Keratinocyte (primary cell): ENCODE results near the gene WDR7. TPM values are rescaled to one million over a fixed set of nuclear protein-coding genes. Genes with fewer than 3 reads are reported as not detected.
A peak's percentile ranks its signal among the peaks of the same experiment; 100 is the strongest.

Experiments
- DNase-seq: peaks from one replicate; pipeline ENCODE4 v3.0.0-alpha.2; 2011; ENCODE audit warnings: low read depth, missing footprints, low spot score
- FAIRE-seq: peaks from 2 replicates; lab custom pipeline; 2011; peaks lifted over from hg19 to GRCh38; lab: Jason Lieb, UNC
- H2AFZ ChIP-seq: 2 replicates; pipeline ENCODE4 v1.6.0; 2012; ENCODE audit warnings: low read length, control low read depth, inconsistent platforms; ENCODE audit not compliant: control insufficient read depth
- H3K27ac ChIP-seq: 2 replicates; pipeline ENCODE4 v1.5.1; 2011; ENCODE audit warnings: low read length; ENCODE audit not compliant: control insufficient read depth, insufficient read depth
- H3K27me3 ChIP-seq: 3 replicates; pipeline ENCODE4 v1.6.0; 2011; ENCODE audit warnings: low read length; ENCODE audit not compliant: control insufficient read depth, insufficient read depth; ENCODE audit errors: extremely low read depth
- H3K36me3 ChIP-seq, 2 experiments: 2 replicates in 1 of 2; 3 replicates in 1 of 2; pipeline ENCODE4 v1.5.1; 2011; ENCODE audit warnings: low read length in 2 of 2, mild to moderate bottlenecking in 1 of 2; ENCODE audit not compliant: control insufficient read depth in 2 of 2, insufficient read depth in 2 of 2; ENCODE audit errors: extremely low read depth in 1 of 2
- H3K4me1 ChIP-seq: 3 replicates; pipeline ENCODE4 v1.5.1; 2011; ENCODE audit warnings: low read length; ENCODE audit not compliant: control insufficient read depth, insufficient read depth; ENCODE audit errors: extremely low read depth
- H3K4me2 ChIP-seq: 3 replicates; pipeline ENCODE4 v1.6.0; 2011; ENCODE audit warnings: low read depth, low read length; ENCODE audit not compliant: control insufficient read depth, insufficient read depth; ENCODE audit errors: extremely low read depth
- H3K4me3 ChIP-seq, 3 experiments: fragments of 200-600 bp in 1 of 3; sonication (generic) in 1 of 3; 2 replicates in 2 of 3; 3 replicates in 1 of 3; pipeline ENCODE4 v1.5.1; 2011 to 2016; ENCODE audit warnings: low read length in 3 of 3, mild to moderate bottlenecking in 3 of 3, control low read depth in 2 of 3, inconsistent platforms in 1 of 3, low read depth in 1 of 3, mixed read lengths in 1 of 3, mixed run types in 1 of 3, moderate library complexity in 1 of 3; ENCODE audit not compliant: control insufficient read depth in 2 of 3, insufficient read depth in 2 of 3; ENCODE audit errors: extremely low read depth in 1 of 3
- H3K79me2 ChIP-seq: 2 replicates; pipeline ENCODE4 v1.6.0; 2012; ENCODE audit warnings: low read length; ENCODE audit not compliant: control insufficient read depth, insufficient read depth
- H3K9ac ChIP-seq: 3 replicates; pipeline ENCODE4 v1.6.0; 2011; ENCODE audit warnings: low read length; ENCODE audit not compliant: control insufficient read depth, insufficient read depth; ENCODE audit errors: extremely low read depth
- H3K9me1 ChIP-seq: 3 replicates; pipeline ENCODE4 v1.6.0; 2011; ENCODE audit warnings: low read length; ENCODE audit not compliant: control insufficient read depth, insufficient read depth; ENCODE audit errors: extremely low read depth
- H3K9me3 ChIP-seq: 2 replicates; pipeline ENCODE4 v1.5.1; 2012; ENCODE audit warnings: low read depth, low read length; ENCODE audit not compliant: control insufficient read depth
- H4K20me1 ChIP-seq: 3 replicates; pipeline ENCODE4 v1.6.0; 2011; ENCODE audit warnings: low read length; ENCODE audit not compliant: control insufficient read depth, insufficient read depth; ENCODE audit errors: extremely low read depth
- EZH2 ChIP-seq: IDR thresholded peaks from one replicate; pipeline ENCODE4 v1.6.1; 2012; ENCODE audit warnings: inconsistent platforms, mild to moderate bottlenecking, low read length, moderate library complexity
- dilution Hi-C: fragments of 300-500 bp; cut with MboI; formaldehyde crosslinking; loops from one replicate; pipeline ENCODE4 v1.7.0; 2020; ENCODE audit warnings: low sequenced_read_pairs; ENCODE audit not compliant: extremely low pct_ligation_motif_present
- polyA minus RNA-seq, 3 experiments: library from RNA; depleted of rRNA, polyadenylated mRNA; stranded (reverse); fragments of >200 nt; gene quantifications; 1 replicate in 1 of 3; 2 replicates in 1 of 3; 3 replicates in 1 of 3; pipeline ENCODE4 v1.2.3, GENCODE V29; 2011
- polyA plus RNA-seq, 5 experiments: library from polyadenylated mRNA; depleted of rRNA in 3 of 5; stranded (reverse) in 3 of 5; stranded (forward) in 1 of 5; unstranded in 1 of 5; fragments of >200 nt; gene quantifications; 1 replicate in 1 of 5; 2 replicates in 3 of 5; 3 replicates in 1 of 5; pipeline versions ENCODE4 v1.2.1 to v1.2.3, GENCODE V29; 2011 to 2012; ENCODE audit warnings: missing spikeins in 2 of 5, low read depth in 1 of 5, low replicate concordance in 1 of 5
- TF ChIP-seq, protein P1 (sequence below), 3 experiments: IDR thresholded peaks in 1 of 3; conservative IDR thresholded peaks in 1 of 3; optimal IDR thresholded peaks in 1 of 3; 2 replicates in 2 of 3; 3 replicates in 1 of 3; pipeline versions ENCODE3 to v1.5.1; 2011; ENCODE audit warnings: low read length in 3 of 3, mild to moderate bottlenecking in 3 of 3, moderate library complexity in 2 of 3, control low read depth in 1 of 3, inconsistent platforms in 1 of 3; ENCODE audit not compliant: insufficient read depth in 2 of 3; ENCODE audit errors: extremely low read depth in 1 of 3

WDR7 gene
- polyA plus RNA-seq (4.7 to 6.9 TPM (median 5.8 TPM) in 3 replicates), polyA minus RNA-seq (30.8 to 99.3 TPM (median 59.9 TPM) in 3 replicates)
- polyA plus RNA-seq (2011; ENCODE audit: low read depth) = 3.0 TPM
- polyA plus RNA-seq (2011; cell fraction: cytosol; rRNA removed) = 3.4 and 4.6 TPM in 2 replicates
- polyA plus RNA-seq (2011; cell fraction: nucleus; rRNA removed) = 11.5 and 11.8 TPM in 2 replicates
- 2.7 and 7.4 TPM in 2 replicates for polyA plus RNA-seq (2012; ENCODE audit: low replicate concordance)
- 11.1 TPM for polyA minus RNA-seq (2011; cell fraction: cytosol; rRNA and poly(A)+ RNA removed)
- 29.8 and 59.5 TPM in 2 replicates for polyA minus RNA-seq (2011; cell fraction: nucleus; rRNA and poly(A)+ RNA removed)

GRCh38 chr18:56650944-56651770, at the start of gene WDR7:
WDR7 (plus strand) TSS chr18:56651359; CDS start chr18:56672516, 21,157 bp downstream.
- Histone ChIP-seq H3K27me3 (no peaks in the 10 kb centered on the region), H3K9me1 (no peaks in the 10 kb centered on the region), H3K4me3 (peak within 1 kb of the TSS; percentile 89 to 98 (median 94)), H3K4me1 (peaks cover 11% of the 10 kb centered on the region), H3K4me2 (peak within 1 kb of the TSS; percentile 95), H3K36me3 (no peaks in the 10 kb centered on the region), H3K9me3 (no peaks in the 10 kb centered on the region), H3K27ac (peak within 1 kb of the TSS; percentile 66), H3K9ac (peak within 1 kb of the TSS; percentile 77), H4K20me1 (no peaks in the 10 kb centered on the region), H2AFZ (peak within 1 kb of the TSS; percentile 98), H3K79me2 (peaks cover 19% of the 10 kb centered on the region)
- dilution Hi-C loops = no loop called here
- DNase-seq (peak; percentile 81), FAIRE-seq (peak; percentile 91)
- TF ChIP-seq, protein P1, sequence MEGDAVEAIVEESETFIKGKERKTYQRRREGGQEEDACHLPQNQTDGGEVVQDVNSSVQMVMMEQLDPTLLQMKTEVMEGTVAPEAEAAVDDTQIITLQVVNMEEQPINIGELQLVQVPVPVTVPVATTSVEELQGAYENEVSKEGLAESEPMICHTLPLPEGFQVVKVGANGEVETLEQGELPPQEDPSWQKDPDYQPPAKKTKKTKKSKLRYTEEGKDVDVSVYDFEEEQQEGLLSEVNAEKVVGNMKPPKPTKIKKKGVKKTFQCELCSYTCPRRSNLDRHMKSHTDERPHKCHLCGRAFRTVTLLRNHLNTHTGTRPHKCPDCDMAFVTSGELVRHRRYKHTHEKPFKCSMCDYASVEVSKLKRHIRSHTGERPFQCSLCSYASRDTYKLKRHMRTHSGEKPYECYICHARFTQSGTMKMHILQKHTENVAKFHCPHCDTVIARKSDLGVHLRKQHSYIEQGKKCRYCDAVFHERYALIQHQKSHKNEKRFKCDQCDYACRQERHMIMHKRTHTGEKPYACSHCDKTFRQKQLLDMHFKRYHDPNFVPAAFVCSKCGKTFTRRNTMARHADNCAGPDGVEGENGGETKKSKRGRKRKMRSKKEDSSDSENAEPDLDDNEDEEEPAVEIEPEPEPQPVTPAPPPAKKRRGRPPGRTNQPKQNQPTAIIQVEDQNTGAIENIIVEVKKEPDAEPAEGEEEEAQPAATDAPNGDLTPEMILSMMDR (optimal IDR thresholded peaks at IDR 0.05 in 1 of 3, IDR thresholded peaks at IDR 0.05 in 1 of 3, conservative IDR thresholded peaks at IDR 0.05 in 1 of 3; ENCODE audit: extremely low read depth in 1 of 3, insufficient read depth in 2 of 3, low read length in 3 of 3) = no peak
- no peak for TF ChIP-seq EZH2

DNA sequence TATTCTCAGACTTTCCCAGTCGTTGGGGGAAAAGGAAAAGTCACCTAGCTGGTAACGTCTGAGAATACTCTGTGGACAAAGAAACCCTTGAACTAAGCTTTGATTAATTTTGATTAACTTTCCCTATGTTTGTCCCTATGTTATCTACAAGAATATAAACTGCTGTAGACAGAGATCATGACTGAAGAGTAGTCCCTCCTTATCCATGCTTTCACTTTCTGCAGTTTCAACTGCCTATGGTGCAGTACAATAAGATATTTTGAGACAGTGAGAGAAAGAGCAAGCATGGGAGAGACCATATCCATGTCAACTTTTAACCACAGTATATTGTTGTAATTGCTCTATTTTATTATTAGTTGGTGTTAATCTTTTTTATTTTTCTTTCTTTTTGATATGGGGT, 44.5 kb upstream of the WDR7 start:
- Histone ChIP-seq H3K9ac (no peak overlapping the region), H3K79me2 (no peaks in the 10 kb centered on the region), H3K9me1 (no peaks in the 10 kb centered on the region), H2AFZ (no peak overlapping the region), H3K4me2 (no peak overlapping the region), H3K4me1 (no peaks in the 10 kb centered on the region), H3K4me3 (no peak overlapping the region), H3K9me3 (no peaks in the 10 kb centered on the region), H3K36me3 (peaks cover 9 to 18% of the 10 kb centered on the region in 2 experiments), H3K27ac (no peak overlapping the region), H4K20me1 (no peaks in the 10 kb centered on the region), H3K27me3 (no peaks in the 10 kb centered on the region)
- TF ChIP-seq, protein P1 (optimal IDR thresholded peaks at IDR 0.05 in 1 of 3, IDR thresholded peaks at IDR 0.05 in 1 of 3, conservative IDR thresholded peaks at IDR 0.05 in 1 of 3; ENCODE audit: extremely low read depth in 1 of 3, insufficient read depth in 2 of 3, low read length in 3 of 3) = no peak
- no peak for TF ChIP-seq EZH2
- FAIRE-seq (no peak), DNase-seq (no peak)
- dilution Hi-C loops = no loop called here
